SH-SY5Y (cell line): ENCODE data around the gene COG1.
A peak's percentile ranks its signal among the peaks of the same experiment; 100 is the strongest.

Experiments
- GATA2 ChIP-seq: IDR thresholded peaks from 2 replicates; pipeline ENCODE4 v1.6.1; 2011; ENCODE audit warnings: mild to moderate bottlenecking, low read depth, low read length
- GATA3 ChIP-seq: IDR thresholded peaks from 2 replicates; pipeline ENCODE4 v1.6.1; 2011; ENCODE audit warnings: low read depth, mild to moderate bottlenecking, low read length, moderate library complexity

The COG1 gene

DNA sequence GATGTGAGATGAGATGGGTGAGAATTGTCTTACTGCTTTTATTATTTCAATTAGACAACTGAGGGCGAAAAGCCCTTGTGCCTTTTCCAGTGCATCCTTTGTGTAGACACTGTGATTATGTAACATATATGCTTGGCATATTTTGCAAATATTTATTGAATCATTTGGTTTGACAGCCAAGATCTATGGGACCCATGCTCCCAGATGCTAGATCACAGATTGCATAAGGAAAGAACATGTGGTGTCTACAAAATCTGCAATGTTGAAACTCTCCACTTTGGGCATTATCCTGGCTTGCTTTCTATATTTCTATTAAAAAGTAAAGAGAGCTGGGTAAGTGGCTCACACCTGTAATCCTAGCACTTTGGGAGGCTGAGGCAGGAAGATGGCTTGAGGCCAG is 4.8 kb upstream of the COG1 start:
- TF ChIP-seq GATA2 (no peak), GATA3 (no peak)

DNA sequence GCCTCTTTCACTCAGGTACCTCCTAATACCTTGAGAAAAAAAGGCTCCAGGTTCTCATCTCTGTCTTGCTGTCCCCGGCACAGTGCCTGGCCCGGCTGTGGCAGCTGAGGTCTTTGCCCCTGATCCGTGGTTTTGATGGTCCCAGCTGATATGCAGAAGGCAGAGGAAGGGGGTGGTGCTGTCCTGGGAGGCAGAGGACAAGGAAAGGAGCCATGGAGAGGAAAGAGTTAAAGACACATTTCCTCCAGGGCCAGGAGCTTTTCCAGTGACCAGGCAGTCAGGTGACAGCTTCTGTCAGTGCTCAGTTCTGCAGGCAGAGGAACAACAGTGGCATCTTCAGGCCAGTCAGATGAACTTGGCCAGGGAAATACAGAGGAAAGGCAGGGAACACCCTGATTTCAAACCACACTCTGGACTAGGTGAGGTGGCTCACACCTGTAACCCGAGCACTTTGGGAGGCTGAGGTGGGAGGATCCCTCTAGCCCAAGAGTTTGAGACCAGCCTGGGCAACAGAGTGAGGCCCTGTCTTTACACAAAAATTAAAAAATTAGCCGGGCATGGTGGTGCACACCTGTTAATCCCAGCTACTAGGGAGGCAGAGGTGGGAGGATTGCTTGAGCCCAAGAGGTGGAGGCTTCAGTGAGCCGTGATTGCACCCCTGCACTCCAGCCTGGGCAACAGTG is 3.3 kb upstream of the COG1 start:
- TF ChIP-seq GATA2 (no peak), GATA3 (no peak)

DNA sequence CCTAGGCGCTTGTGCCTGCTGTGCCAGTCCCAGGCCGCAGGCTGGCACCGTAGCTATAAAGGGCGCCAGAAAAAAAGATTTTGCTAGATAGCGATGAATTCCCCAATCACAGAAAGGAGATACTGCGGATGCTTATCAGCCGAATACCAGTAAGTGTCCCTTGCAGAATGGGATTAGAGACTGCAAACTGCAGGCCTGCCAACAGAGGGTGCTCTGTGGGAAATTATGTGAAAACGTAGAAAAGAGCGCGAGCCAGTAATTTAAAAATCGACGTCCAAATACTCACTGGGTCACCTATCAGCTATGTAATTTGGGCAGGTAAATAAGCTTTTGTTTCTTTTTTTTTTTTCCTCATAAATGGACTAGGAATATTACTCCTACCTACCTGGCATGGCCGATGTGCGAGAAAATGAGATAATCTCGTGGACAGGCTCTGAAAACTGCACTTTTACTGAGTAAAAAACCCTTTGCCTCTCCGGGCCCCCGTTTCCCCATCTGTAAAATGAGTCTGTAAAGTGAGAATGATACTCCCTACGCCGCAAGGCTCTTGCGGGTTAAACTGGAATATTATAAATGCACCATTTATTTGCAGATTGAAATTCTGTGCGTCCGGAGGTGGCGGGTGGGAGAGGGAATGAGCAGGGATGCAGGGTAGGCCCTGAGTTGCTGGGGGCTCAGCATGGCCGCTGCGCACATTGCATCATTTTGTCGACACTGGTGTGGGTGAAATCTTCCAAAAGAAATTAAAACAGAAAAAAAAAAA is 1.2 kb upstream of the COG1 start:
- TF ChIP-seq GATA2 = peak; percentile 96
- peak; percentile 85; the same call in 1 of the 2 replicates for TF ChIP-seq GATA3

DNA sequence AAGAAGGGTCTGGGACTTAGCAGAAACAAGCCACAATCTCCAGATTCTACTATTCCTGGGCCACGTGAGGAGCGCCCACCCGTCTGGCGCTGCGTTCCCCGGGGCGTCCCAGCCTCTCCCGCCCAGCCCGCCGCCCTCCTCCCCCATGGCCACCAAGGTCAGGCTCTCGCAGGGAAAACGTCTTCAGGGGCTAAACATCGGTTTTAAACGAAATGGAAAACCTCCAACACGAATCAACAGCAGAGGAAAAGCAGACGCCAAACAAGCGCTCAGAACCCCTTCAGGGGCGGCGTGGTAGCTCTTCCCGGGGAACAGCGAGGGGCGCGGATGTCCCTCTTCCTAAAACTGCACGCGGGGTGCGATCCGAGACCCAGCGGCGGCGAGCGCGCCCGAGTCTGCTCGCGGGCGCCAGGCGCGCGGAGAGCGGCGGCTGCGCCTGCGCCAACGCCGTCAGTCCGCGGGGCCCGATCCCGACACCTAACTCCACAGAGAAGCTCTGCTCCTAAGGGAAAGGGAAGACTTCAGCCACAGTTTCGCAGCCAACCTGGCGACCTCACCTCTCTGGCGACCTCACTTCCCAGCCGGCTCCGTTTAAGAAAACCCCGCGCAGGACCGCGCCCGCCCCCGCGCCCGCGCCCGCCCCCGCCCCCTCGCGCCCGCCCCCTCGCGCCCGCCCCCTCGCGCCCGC is 505 bp upstream of the COG1 start:
- TF ChIP-seq GATA2 = no peak
- TF ChIP-seq GATA3 = no peak

GRCh38 chr17:73194514-73195222 is 1.8 kb downstream of the COG1 start:
- TF ChIP-seq GATA3 (no peak), GATA2 (no peak)

DNA sequence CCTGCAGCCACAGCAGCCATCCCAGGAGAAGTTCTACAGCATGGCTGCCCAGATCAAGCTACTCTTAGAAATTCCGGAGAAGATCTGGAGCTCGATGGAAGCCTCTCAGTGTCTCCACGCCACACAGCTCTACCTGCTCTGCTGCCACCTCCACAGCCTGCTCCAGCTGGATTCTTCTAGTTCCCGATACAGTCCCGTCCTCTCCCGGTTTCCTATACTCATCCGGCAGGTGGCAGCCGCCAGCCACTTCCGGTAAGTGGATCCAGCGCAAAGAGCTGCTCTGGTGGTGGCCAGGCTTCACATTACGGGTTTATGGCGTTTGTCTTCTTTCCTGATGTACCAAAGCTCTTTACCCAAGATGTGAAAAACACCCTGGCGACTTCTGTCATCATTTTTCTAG is 3.6 kb downstream of the COG1 start:
- TF ChIP-seq GATA3 (no peak), GATA2 (no peak)

GRCh38 chr17:73197161-73197560 is 4.3 kb downstream of the COG1 start:
- TF ChIP-seq GATA2 (no peak), GATA3 (no peak)

- TF ChIP-seq GATA3 (no peak), GATA2 (no peak)
Measured at GRCh38 chr17:73198201-73198929, 5.5 kb downstream of the COG1 start.

DNA sequence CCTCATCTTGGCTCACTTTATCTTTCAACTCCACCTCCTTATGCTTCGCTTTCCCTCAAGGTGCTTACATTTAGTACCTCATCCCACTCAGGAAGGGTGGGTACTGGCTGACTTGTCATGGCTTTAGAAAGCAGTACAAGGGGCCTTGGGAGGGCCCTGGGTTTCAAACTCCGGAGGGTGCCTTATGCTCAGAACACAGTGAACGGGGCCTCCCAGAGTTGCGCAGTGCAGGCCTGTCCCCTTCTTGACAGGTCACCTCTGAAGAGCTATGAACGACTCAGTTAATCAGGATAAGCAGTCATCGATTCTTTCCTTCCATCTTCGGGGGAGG is 6.0 kb downstream of the COG1 start:
- TF ChIP-seq GATA3 (no peak), GATA2 (no peak)

DNA sequence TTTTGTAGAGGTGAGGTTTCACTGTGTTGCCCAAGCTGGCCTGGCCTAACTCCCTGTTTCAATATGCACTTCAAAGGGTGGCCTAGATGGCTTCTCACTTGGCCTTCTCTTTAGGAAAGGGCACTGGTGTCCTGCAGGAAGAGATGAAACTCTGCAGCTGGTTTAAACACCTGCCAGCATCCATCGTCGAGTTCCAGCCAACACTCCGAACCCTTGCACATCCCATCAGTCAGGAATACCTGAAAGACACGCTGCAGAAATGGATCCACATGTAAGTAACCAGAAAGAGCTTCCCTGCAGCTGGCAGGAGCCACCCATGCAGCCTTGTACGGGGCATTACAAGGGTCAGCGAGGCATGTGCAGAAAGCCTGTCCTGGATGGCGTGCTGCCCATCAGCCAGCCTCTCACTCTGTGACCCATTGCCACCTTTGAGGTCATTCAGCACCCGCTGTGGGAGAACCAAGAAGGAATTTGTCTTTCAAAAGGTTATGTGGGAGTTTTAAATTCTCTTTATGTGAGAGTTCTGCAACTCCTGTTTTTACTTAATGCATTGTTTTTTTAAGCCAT is 7.0 kb downstream of the COG1 start:
- TF ChIP-seq GATA3 = no peak
- no peak for TF ChIP-seq GATA2

DNA sequence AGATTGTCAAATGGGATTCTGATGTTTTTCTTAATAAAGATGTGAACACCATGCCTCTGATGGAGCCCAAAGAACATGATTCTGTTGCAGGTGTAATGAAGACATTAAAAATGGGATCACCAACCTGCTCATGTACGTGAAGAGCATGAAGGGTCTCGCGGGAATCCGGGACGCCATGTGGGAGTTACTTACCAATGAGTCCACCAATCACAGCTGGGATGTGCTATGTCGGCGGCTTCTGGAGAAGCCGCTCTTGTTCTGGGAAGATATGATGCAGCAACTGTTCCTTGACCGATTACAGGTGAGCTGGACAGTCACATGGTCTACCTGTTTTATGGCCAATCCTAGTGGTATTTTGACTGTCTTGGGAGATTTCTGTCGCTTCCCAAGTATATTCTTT is 7.6 kb downstream of the COG1 start:
- TF ChIP-seq GATA2 (no peak), GATA3 (no peak)

- no peak for TF ChIP-seq GATA2
- TF ChIP-seq GATA3 = no peak
Measured at GRCh38 chr17:73201215-73202069, 8.6 kb downstream of the COG1 start.
